Measurements from ENCODE around the gene BTBD9. TPM values are rescaled to one million over a fixed set of nuclear protein-coding genes. Genes with fewer than 3 reads are reported as not detected.

BTBD9 gene
- total RNA-seq, 1 donor from 2014 or later, result 18.1 TPM

- intact Hi-C loops (cut with micrococcal nuclease), result no loop called here
- ATAC-seq (no peak), DNase-seq (no peak)
Observed at GRCh38 chr6:38214159-38214558, 425.6 kb downstream of the BTBD9 start.

- intact Hi-C loops (cut with micrococcal nuclease), result no loop called here
- DNase-seq (no peak), ATAC-seq (peak; percentile 82)
Observed at GRCh38 chr6:38213251-38213658, 426.5 kb downstream of the BTBD9 start.

GRCh38 chr6:38212579-38212978 lies 427.1 kb downstream of the BTBD9 start:
- DNase-seq, result no peak
- intact Hi-C loops (cut with micrococcal nuclease), result no loop called here
- peak; percentile 28 for ATAC-seq

GRCh38 chr6:38212116-38212515 lies 427.6 kb downstream of the BTBD9 start:
- ATAC-seq, result no peak
- DNase-seq, result no peak
- intact Hi-C loops (cut with micrococcal nuclease), result no loop called here

GRCh38 chr6:38209371-38210260 lies 430.1 kb downstream of the BTBD9 start:
- peak; percentile 30 for ATAC-seq
- no peak for DNase-seq
- intact Hi-C loops (cut with micrococcal nuclease), result no loop called here

GRCh38 chr6:38208028-38208427 lies 431.7 kb downstream of the BTBD9 start:
- intact Hi-C loops (cut with micrococcal nuclease), result no loop called here
- DNase-seq (no peak), ATAC-seq (no peak)

GRCh38 chr6:38207375-38207774 lies 432.4 kb downstream of the BTBD9 start:
- ATAC-seq (no peak), DNase-seq (no peak)
- intact Hi-C loops (cut with micrococcal nuclease), result no loop called here

- DNase-seq (no peak), ATAC-seq (peak; percentile 66)
- intact Hi-C loops (cut with micrococcal nuclease), result no loop called here
Observed at GRCh38 chr6:38198219-38198618, 441.5 kb downstream of the BTBD9 start.

GRCh38 chr6:38195113-38195635 lies 444.6 kb downstream of the BTBD9 start:
- DNase-seq (no peak), ATAC-seq (no peak)
- intact Hi-C loops (cut with micrococcal nuclease), result no loop called here

- no peak for DNase-seq
- no peak for ATAC-seq
- intact Hi-C loops (cut with micrococcal nuclease), result no loop called here
Observed at GRCh38 chr6:38194589-38194988, 445.1 kb downstream of the BTBD9 start.

- no peak for DNase-seq
- intact Hi-C loops (cut with micrococcal nuclease), result no loop called here
- no peak for ATAC-seq
Observed at GRCh38 chr6:38194282-38194572, 445.5 kb downstream of the BTBD9 start.

GRCh38 chr6:38193481-38194281 lies 446.0 kb downstream of the BTBD9 start:
- DNase-seq (no peak), ATAC-seq (no peak)
- intact Hi-C loops (cut with micrococcal nuclease), result no loop called here

- intact Hi-C loops (cut with micrococcal nuclease), result no loop called here
- no peak for DNase-seq
- no peak for ATAC-seq
Observed at GRCh38 chr6:38193051-38193450, 446.7 kb downstream of the BTBD9 start.

GRCh38 chr6:38192487-38192886 lies 447.2 kb downstream of the BTBD9 start:
- intact Hi-C loops (cut with micrococcal nuclease), result no loop called here
- ATAC-seq, result no peak

GRCh38 chr6:38192011-38192410 lies 447.7 kb downstream of the BTBD9 start:
- intact Hi-C loops (cut with micrococcal nuclease), result no loop called here
- ATAC-seq (no peak), DNase-seq (no peak)

More at GRCh38 chr6:38192487-38192886, 447.2 kb downstream of the BTBD9 start:
- no peak for DNase-seq

GRCh38 chr6:38191418-38191817 lies 448.3 kb downstream of the BTBD9 start:
- DNase-seq (no peak), ATAC-seq (no peak)
- intact Hi-C loops (cut with micrococcal nuclease), result no loop called here

GRCh38 chr6:38188677-38189335 lies 450.9 kb downstream of the BTBD9 start:
- ATAC-seq, result no peak
- DNase-seq, result no peak
- intact Hi-C loops (cut with micrococcal nuclease), result no loop called here

- no peak for ATAC-seq
- no peak for DNase-seq
Observed at GRCh38 chr6:38187811-38188590, 451.7 kb downstream of the BTBD9 start.

GRCh38 chr6:38187325-38187724 lies 452.4 kb downstream of the BTBD9 start:
- intact Hi-C loops (cut with micrococcal nuclease), result no loop called here
- no peak for DNase-seq
- no peak for ATAC-seq

More at GRCh38 chr6:38187811-38188590, 451.7 kb downstream of the BTBD9 start:
- intact Hi-C loops (cut with micrococcal nuclease), result no loop called here
